RWPE2 (cell line): ENCODE data around the gene GTF3C5.

Source experiments
- ATAC-seq: fragments of 200-7000 bp; cut with Tn5 transposase; 3 replicates; pipeline ENCODE4 v1.9.1; 2021; ENCODE audit warnings: low read depth
- DNase-seq: peaks from one replicate; pipeline ENCODE4 v3.0.0-alpha.2; 2020; ENCODE audit warnings: low spot score
- H3K27ac ChIP-seq: fragments of 450-650 bp; 2 replicates; pipeline ENCODE4 v1.5.1; 2017; ENCODE audit warnings: mild to moderate bottlenecking; ENCODE audit not compliant: poor library complexity, severe bottlenecking
- H3K27me3 ChIP-seq: fragments of 250-450 bp; sonication (Bioruptor Pico); 2 replicates; pipeline ENCODE4 v1.5.1; 2021; ENCODE audit warnings: mild to moderate bottlenecking, moderate library complexity; ENCODE audit not compliant: insufficient read depth, poor library complexity, severe bottlenecking
- H3K36me3 ChIP-seq: fragments of 250-450 bp; sonication (Bioruptor Pico); 2 replicates; pipeline ENCODE4 v1.5.1; 2020; ENCODE audit warnings: low read depth, mild to moderate bottlenecking, moderate library complexity
- H3K4me1 ChIP-seq: fragments of 250-450 bp; sonication (Bioruptor Pico); 2 replicates; pipeline ENCODE4 v1.5.1; 2021; ENCODE audit warnings: mild to moderate bottlenecking, moderate library complexity; ENCODE audit not compliant: insufficient read depth, poor library complexity, severe bottlenecking
- H3K4me3 ChIP-seq: fragments of 250-450 bp; sonication (Bioruptor Pico); 2 replicates; pipeline ENCODE4 v1.5.1; 2021; ENCODE audit warnings: mild to moderate bottlenecking, moderate library complexity; ENCODE audit not compliant: severe bottlenecking
- H3K9me3 ChIP-seq: fragments of 250-450 bp; sonication (Bioruptor Pico); 2 replicates; pipeline ENCODE4 v1.5.1; 2021; ENCODE audit warnings: mild to moderate bottlenecking, moderate library complexity; ENCODE audit not compliant: severe bottlenecking
- TF ChIP-seq, protein P1 (sequence below): fragments of 450-650 bp; IDR thresholded peaks from one replicate; pipeline ENCODE4 v1.5.1; 2017; ENCODE audit warnings: mild to moderate bottlenecking, moderate library complexity; ENCODE audit not compliant: poor library complexity, severe bottlenecking

GTF3C5 gene

DNA sequence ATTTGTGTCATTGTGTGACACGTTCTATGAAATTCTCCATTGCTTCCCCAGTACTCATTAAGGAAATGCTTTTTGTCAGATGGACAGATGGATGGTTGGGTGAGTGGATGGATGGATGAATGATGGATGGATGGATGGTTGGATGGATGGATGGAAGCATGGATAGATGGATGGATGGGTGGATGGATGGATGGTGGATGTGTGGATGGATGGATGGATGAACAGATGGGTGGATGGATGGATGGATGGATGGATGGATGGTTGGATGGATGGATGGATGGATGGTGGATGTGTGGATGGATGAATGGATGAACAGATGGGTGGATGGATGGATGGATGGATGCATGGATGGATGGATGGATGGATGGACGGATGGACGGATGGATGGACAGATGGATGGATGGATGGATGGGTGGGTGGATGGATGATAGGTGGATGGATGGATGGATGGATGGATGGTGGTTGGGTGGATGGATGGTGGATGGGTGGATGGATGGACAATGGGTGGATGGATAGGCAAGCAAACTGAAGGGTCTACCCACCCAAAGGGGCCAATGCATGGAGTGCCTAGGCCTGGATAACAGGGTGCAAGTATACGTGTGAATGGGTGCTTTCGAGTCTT lies 24.0 kb upstream of the GTF3C5 start:
- H3K27ac ChIP-seq, result no peak overlapping the region
- TF ChIP-seq, protein P1, sequence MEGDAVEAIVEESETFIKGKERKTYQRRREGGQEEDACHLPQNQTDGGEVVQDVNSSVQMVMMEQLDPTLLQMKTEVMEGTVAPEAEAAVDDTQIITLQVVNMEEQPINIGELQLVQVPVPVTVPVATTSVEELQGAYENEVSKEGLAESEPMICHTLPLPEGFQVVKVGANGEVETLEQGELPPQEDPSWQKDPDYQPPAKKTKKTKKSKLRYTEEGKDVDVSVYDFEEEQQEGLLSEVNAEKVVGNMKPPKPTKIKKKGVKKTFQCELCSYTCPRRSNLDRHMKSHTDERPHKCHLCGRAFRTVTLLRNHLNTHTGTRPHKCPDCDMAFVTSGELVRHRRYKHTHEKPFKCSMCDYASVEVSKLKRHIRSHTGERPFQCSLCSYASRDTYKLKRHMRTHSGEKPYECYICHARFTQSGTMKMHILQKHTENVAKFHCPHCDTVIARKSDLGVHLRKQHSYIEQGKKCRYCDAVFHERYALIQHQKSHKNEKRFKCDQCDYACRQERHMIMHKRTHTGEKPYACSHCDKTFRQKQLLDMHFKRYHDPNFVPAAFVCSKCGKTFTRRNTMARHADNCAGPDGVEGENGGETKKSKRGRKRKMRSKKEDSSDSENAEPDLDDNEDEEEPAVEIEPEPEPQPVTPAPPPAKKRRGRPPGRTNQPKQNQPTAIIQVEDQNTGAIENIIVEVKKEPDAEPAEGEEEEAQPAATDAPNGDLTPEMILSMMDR, result no peak

DNA sequence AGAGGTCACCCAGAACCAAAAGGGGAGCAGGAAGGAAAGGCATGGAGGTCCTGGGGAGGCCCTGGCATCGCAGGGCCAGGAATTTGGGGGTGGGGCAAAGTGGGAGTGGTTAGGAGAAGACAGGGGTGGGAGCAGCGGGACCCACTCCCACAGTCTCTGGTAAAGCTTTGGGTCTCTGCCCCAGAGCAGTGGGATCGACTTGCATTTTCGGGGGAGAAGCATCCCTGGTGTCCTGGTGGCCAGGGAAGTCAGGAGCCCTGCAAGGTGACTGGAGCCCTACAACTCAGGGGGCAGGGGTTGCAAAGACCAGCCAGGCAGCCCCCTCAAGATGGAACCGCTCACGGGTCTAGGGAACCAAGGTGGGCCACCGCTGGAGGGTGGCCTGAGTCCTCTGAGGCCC lies 22.4 kb upstream of the GTF3C5 start:
- Histone ChIP-seq H3K27ac (no peak overlapping the region), H3K36me3 (no peaks in the 10 kb centered on the region), H3K27me3 (peaks cover 2% of the 10 kb centered on the region), H3K4me1 (no peaks in the 10 kb centered on the region), H3K9me3 (no peaks in the 10 kb centered on the region), H3K4me3 (no peak overlapping the region)
- no peak for DNase-seq
- TF ChIP-seq, protein P1, result no peak
- no peak for ATAC-seq

More for the DNA sequence above, 24.0 kb upstream of the GTF3C5 start:
- no peaks in the 10 kb centered on the region for H3K27me3 ChIP-seq
- ATAC-seq, result no peak
- no peaks in the 10 kb centered on the region for H3K9me3 ChIP-seq
- no peak for DNase-seq
- H3K36me3 ChIP-seq, result no peaks in the 10 kb centered on the region
- H3K4me1 ChIP-seq, result peaks cover 2% of the 10 kb centered on the region
- H3K4me3 ChIP-seq, result no peak overlapping the region

DNA sequence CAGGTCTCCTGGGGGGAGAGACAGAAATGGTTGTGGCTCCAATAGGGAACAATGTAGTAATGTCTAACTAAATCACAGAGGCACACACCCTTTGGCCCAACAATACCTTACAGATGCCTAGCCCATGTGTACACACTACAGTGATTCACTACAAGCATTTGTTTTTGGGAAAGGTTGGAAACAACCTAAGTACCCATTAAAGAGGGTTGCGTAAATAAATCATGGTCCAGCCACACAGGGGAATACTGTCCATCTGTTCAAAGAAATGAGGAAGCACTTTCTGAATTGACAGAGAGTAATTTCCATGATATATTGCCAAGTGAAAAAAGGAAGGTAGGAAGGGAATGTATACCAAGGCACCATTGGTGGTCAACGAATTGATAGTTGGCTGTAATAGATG lies 22.0 kb upstream of the GTF3C5 start:
- Histone ChIP-seq H3K4me1 (no peaks in the 10 kb centered on the region), H3K36me3 (no peaks in the 10 kb centered on the region), H3K4me3 (no peak overlapping the region), H3K27ac (no peak overlapping the region), H3K9me3 (no peaks in the 10 kb centered on the region), H3K27me3 (peaks cover 3% of the 10 kb centered on the region)
- no peak for DNase-seq
- no peak for ATAC-seq
- TF ChIP-seq, protein P1, result no peak

DNA sequence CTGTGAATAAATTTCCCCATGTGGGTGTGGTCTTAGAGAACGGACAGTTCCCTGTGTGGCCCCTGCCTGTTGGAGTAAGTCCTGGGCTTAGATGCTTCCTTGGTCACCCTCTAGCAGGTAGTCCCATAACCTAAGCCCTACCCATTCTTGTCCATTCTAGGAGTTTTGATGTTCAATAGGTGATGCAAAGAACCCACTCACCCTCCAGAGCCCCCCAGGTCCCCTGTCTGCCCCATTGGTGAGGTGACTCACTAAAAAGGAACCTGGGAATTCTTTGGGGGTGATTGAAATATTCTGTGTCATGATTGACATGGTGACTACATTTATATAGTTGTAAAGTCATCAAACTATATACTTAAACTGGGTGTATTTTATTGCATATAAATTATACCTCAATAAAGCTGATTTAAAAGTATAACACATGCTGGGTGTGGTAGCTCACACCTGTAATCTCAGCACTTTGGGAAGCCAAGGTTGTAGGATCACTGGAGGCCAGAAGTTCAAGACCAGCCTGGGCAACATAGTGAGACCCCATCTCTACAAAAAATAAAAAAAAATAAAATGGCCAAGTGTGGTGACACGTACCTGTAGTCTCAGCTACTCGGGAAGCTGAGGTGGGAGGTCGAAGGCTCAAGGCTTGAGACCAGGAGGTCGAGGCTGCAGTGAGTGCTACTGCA lies 20.8 kb upstream of the GTF3C5 start:
- Histone ChIP-seq H3K36me3 (no peaks in the 10 kb centered on the region), H3K4me1 (no peaks in the 10 kb centered on the region), H3K4me3 (no peak overlapping the region), H3K27ac (no peak overlapping the region), H3K9me3 (no peaks in the 10 kb centered on the region), H3K27me3 (peaks cover 6% of the 10 kb centered on the region)
- TF ChIP-seq, protein P1, result no peak
- no peak for ATAC-seq
- no peak for DNase-seq

DNA sequence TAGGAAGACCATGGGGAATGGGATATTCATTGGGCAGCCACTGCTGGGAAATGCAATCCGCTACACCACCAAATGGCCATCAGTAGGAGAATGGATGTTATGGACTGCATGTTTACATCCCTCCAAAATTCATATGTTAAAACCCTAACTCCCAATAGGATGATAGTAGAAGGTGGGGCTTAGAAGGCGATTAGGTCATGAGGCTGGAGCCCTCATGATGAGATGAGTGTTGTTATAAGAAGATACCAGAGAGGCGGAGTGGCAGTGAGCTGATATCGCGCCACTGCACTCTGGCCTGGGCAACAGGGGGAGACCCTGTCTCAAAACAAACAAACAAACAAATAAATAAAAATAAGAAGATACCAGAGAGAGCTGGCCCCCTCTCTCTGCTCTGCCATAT lies 16.1 kb upstream of the GTF3C5 start:
- ATAC-seq (no peak), DNase-seq (no peak)
- peaks cover 9% of the 10 kb centered on the region for H3K27me3 ChIP-seq

More for the DNA sequence above, 16.1 kb upstream of the GTF3C5 start:
- Histone ChIP-seq H3K4me3 (no peak overlapping the region), H3K36me3 (no peaks in the 10 kb centered on the region), H3K4me1 (no peaks in the 10 kb centered on the region), H3K9me3 (no peaks in the 10 kb centered on the region), H3K27ac (no peak overlapping the region)
- TF ChIP-seq, protein P1, result no peak
